Right ventricle myocardium superior (tissue), 1 donor: ENCODE results near the gene WFIKKN1. TPM values are rescaled to one million over a fixed set of nuclear protein-coding genes. Genes with fewer than 3 reads are reported as not detected.
"Not testable (repeated sequence)": the region's sequence is repeated elsewhere in the genome, so short reads cannot be mapped to it uniquely, and the experiment has no call there.

ENCODE experiments used
- ATAC-seq: fragments of 200-7000 bp; cut with Tn5 transposase; one replicate; pipeline ENCODE4 v1.9.1; 2020; ENCODE audit warnings: mild to moderate bottlenecking; ENCODE audit not compliant: poor library complexity
- DNase-seq: peaks from one replicate; pipeline ENCODE4 v3.0.0-alpha.2; 2020
- intact Hi-C: fragments of 100-400 bp; cut with DNase I; formaldehyde crosslinking; loops from one replicate; pipeline ENCODE4 v1.11.2; 2022
- total RNA-seq: library from RNA; stranded (reverse); fragmentation: NEBNext Ultra II Directional; extraction: Animal tissue kit (Norgen Biotek cat#: 25700); gene quantifications from one replicate; pipeline ENCODE4 v1.2.1, GENCODE V29; 2021
- donor health status: DM: no; HTN: yes; CAD: no; lungs with severe emphysema.

WFIKKN1 gene
- total RNA-seq, 1 donor from 2014 or later: 0.13 TPM

- intact Hi-C loops: no loop called here
- ATAC-seq: no peak
- peak; percentile 68 for DNase-seq
These were observed 38.1 kb upstream of the WFIKKN1 start for GRCh38 chr16:592518-593306.

- DNase-seq (no peak), ATAC-seq (no peak)
- intact Hi-C loops: no loop called here
These were observed 37.4 kb upstream of the WFIKKN1 start for GRCh38 chr16:593406-593805.

DNA sequence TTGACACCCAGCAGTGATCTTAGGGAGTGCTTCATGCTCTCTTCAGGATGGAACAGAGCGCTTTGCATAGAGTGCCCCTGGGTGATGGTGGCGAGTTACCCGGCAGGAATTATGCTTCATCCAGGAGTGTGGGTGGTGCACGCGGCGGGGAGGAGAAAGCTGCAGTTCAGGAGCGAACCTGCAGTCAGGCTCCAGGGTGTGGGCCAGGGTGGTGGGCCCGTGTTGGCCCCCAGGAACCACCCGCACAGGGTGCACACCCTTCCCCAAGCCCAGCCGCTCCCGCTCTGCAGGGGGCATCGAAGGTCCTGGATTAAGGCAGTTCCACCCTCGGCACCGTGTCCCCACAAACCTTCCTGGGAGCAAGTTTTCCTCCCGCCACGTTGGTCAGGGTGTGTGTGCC lies 37.0 kb upstream of the WFIKKN1 start:
- DNase-seq: no peak
- intact Hi-C loops: no loop called here
- no peak for ATAC-seq

GRCh38 chr16:595094-595528 lies 35.7 kb upstream of the WFIKKN1 start:
- ATAC-seq (no peak), DNase-seq (no peak)
- intact Hi-C loops: no loop called here

GRCh38 chr16:595942-596735 lies 34.6 kb upstream of the WFIKKN1 start:
- intact Hi-C loops: no loop called here
- DNase-seq: no peak
- no peak for ATAC-seq

GRCh38 chr16:596736-597060 lies 34.1 kb upstream of the WFIKKN1 start:
- no peak for ATAC-seq
- intact Hi-C loops: no loop called here

GRCh38 chr16:597655-598054 lies 33.1 kb upstream of the WFIKKN1 start:
- ATAC-seq, intact Hi-C loops, DNase-seq: not testable (repeated sequence)

More at GRCh38 chr16:596736-597060, 34.1 kb upstream of the WFIKKN1 start:
- no peak for DNase-seq

- ATAC-seq (no peak), DNase-seq (no peak)
- intact Hi-C loops: no loop called here
These were observed 31.7 kb upstream of the WFIKKN1 start for GRCh38 chr16:598823-599739.

DNA sequence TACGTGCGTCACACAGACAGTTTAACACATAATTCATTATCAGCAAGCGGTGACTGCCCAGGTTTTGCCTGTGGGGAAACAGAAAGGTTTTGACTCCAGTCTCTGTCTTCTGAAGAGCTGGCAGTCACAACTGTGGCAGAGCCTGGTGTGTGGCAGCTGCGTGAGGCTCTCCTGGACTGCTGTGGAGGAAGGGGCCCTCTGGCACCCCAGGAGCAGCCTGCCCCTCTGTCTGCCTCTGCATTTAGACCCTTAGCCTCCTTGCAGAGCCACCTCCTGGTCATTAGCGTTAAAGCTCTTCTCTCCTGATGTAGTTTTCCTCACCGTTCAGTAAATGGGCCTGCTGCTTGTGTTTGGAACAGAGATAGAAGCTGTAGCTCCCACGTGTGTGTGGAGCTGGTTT lies 30.0 kb upstream of the WFIKKN1 start:
- DNase-seq (no peak), ATAC-seq (no peak)
- intact Hi-C loops: no loop called here

DNA sequence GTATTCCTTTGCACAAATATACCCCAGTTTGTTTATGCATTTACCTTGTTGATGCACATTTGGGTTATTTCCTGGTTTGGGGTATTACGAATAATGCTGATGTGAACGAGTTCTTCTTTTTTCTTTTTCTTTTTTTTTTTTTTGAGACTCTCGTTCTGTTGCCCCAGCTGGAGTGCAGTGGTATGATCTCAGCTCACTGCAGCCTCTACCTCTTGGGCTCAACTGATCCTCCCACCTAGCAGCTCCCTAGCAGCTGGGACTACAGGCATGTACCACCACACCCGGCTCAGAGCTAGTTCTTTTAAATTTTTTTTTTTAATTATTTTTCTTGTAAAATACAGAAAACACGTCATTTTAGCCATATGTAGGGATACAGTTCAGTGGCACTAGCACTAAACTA lies 26.9 kb upstream of the WFIKKN1 start:
- intact Hi-C loops: no loop called here
- no peak for ATAC-seq
- DNase-seq: no peak

DNA sequence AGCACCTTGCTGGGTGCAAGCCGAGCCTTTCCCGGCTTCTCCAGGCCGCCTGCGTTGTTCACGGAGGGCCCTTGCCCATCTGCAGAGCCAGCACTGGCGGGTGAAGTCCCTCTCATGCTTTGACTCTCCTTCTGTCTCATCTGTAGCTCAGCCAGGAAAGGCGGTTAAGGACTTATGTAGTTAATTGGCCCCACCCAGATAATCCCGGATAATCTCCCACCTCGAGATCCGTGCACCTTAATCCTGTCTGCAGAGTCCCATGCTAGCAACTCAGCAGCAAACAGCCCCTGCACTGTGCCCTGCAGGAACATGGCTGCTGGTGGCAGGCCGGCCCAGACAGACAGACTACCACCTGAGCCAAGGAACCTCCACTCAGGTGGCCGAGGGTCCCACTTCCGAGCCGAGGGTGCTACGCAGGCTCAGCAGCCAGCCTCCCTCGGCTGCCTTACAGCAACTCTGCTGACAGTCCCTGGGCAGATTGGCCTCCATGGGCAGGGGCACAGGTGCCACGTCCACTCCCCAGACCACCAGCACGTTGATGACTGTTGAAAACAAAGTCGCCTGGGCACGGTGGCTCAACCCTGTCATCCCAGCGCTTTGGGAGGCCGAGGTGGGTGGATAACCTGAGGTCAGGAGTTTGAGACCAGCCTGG lies 24.0 kb upstream of the WFIKKN1 start:
- intact Hi-C loops: no loop called here
- no peak for ATAC-seq
- no peak for DNase-seq

GRCh38 chr16:608019-608418 lies 22.8 kb upstream of the WFIKKN1 start:
- ATAC-seq (no peak), DNase-seq (no peak)
- intact Hi-C loops: no loop called here

DNA sequence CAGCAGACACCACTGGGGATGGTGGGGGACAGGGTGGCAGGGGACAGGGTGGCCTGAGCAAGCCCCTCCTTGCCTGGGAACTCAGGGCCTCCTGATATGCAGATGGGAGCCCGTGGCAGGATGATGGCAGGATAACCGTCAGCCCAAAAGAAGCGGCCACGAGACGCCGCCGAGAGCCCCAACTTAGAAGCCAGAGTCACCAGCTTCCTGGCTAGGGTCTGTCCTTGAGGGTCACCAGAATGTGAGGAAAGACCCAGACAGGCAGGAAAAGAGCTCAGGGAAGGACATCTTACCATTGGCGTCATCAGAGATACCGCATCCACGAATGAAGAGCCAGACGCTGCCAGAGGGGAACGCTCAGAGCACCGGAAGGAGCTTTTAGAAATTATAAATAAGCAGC lies 21.5 kb upstream of the WFIKKN1 start:
- intact Hi-C loops: no loop called here
- DNase-seq (no peak), ATAC-seq (no peak)

DNA sequence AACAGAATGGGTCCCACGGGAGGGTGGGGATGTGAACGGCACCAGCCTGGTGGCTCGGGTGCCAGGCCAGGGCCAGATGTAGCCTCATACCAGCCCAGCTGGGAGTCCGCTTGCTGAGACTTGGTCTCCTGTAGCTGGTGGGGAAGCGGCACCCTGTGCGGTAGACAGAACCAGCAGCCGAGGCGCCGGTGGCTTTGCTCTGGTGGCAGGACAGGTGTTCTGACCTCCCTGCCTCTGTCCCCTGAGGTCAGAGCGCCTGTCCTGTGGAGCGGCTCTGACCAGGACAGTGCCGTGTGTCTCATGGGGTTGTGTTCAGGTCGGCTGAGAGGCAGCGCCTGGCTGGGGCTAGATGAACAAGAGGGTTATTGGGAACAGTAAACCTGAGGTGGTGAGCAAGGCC lies 20.8 kb upstream of the WFIKKN1 start:
- intact Hi-C loops: no loop called here
- DNase-seq: no peak
- no peak for ATAC-seq

DNA sequence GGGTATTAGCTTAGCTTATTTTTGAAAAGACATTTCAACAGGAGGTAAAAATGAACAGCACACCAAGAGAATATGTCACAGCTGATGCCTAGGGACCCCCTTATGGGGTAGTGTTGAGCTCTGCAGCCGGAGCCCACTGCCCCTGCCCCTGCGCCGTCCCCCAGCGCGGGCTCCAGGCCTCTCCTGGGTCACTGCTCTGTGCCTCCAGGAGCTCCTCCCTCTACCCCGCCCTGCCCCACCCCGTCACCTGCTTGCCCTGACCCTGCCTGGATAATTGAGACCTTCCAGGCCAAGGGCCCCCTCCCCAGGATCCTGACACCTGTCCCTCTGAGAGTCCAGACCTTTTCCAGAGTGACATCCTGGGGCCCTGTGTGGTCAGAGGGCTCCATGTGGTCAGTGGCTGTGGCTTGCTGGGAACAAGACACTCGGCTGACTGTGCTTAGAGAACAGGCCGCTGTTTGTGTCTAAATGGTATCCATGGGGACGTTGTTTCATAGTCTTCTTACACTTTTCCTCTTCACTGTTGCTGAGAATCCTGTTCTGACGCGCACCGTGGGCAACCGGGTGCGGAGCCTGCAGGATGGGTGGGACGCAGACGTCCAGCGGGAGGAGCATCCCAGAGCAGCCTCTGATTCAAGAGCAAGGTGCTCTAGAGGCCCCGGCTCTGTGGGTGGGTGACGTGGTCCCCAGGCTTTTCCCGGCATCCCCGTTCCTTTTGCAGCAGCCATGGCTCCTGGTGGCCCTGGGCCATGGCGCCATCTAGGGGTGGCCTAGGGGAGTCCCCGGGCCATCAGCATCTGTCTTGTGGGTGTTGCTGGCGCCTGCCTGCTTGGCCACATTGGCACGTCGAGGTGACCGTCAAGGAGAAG lies 20.0 kb upstream of the WFIKKN1 start:
- ATAC-seq (peak; percentile 65), DNase-seq (no peak)
- intact Hi-C loops: no loop called here

DNA sequence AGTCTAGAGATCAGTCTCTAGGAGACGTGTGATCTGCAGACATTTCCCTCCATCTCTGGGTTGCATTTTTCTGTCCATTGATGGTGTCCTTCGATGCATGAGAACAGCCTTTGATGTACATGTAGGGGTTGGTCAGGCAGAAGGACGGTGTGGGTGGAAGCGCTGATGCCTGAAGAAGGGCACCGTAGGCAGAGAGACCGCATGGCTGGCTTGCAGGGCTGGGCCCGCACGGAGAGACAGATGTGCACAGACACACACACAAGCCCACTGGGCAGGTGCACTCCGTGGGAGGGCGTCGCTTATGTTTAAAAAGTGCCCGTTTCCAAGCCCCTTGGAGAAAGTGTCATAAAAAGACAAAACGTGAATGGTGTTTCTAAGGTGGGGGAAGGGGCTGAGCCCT lies 15.7 kb upstream of the WFIKKN1 start:
- intact Hi-C loops: no loop called here
- ATAC-seq: no peak
- DNase-seq: no peak

DNA sequence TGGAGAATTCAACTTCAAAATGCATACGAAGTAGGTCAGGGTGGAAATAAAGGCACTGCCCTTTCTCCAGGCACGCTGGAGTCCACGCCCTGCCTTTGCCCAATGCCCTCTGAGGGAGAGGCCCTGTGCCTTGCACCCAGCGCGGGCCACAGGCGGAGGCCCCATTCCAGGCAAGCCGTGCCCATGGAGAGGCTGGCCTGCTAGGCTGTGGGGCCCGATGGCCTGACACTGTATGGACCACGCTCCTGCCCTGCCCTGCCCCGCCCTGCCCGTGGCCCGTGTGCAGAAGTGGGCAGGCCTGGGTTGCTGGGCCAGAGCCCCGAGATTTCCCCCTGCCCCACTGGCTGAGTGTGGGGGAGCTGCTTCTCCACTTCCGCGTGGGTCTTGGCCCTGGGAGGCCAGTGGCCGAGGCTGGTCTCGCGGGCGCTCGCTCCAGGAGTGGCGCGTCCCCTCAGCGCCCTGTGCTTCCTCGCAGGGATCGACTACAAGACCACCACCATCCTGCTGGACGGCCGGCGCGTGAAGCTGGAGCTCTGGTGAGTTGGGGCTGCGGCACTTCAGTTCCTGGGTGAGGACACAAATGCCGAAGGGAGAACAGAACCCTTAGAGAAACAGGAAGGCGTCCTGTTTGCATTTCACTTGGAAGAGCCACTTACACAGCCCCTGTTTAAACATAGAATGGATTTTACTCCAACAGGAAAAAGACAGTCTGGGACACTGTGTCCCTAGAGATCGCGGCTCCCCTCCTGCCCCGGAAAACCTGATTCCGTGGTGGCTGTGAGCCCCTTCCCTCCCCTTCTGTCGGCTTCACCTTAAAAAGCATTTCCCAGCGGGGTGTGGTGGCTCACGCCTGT lies 13.8 kb upstream of the WFIKKN1 start:
- no peak for DNase-seq
- no peak for ATAC-seq

More for the DNA sequence above, 13.8 kb upstream of the WFIKKN1 start:
- intact Hi-C loops: no loop called here
